ENCODE data around the gene RASA2. TPM values are rescaled to one million over a fixed set of nuclear protein-coding genes. Genes with fewer than 3 reads are reported as not detected.
A peak's percentile ranks its signal among the peaks of the same experiment; 100 is the strongest.

Gene RASA2
- total RNA-seq, 1 experiment from 2014 or later, result 17.1 TPM

DNA sequence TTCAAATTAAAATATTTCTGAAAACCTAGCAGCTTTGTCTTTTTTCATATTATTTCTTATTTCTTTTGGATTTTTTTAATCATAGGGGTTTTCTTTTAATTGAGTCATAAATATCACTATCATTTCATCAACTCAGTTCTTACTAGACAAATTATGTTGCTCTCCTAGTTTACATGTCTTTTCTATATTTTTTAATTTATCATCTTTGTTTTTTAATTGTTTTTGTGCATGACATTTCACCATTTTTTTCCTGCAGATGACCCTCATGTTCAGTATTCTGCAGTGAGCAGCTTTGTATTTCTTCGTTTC, 89.9 kb downstream of the RASA2 start:
- ChIA-PET CTCF (interaction anchor here (0.6 to 0.7 kb wide), 2 partner anchors 12 to 426 kb away, joined by 3 read pairs; no protein-coding TSS in a partner anchor), POLR2A (ENCODE audit: unreplicated experiment) (no interaction called here)
- Histone ChIP-seq H3K9me3 (ENCODE audit: insufficient read depth, low read depth) (no peaks in the 10 kb centered on the region), H3F3A (ENCODE audit: insufficient read depth, low read depth) (peaks cover 10% of the 10 kb centered on the region), H3K4me2 (no peak overlapping the region), H4K20me1 (ENCODE audit: insufficient read depth) (no peaks in the 10 kb centered on the region), H3K4me1 (replicated peaks; ENCODE audit: insufficient read depth) (no peaks in the 10 kb centered on the region), H3K36me3 (ENCODE audit: low read depth) (peaks cover 21% of the 10 kb centered on the region), H3K4me3 (no peak overlapping the region), H3K9me2 (ENCODE audit: insufficient read depth) (no peaks in the 10 kb centered on the region), H2AFZ (no peak overlapping the region), H3K27ac (no peak overlapping the region), H3K27me3 (ENCODE audit: insufficient read depth, low read depth) (no peaks in the 10 kb centered on the region), H3K79me2 (ENCODE audit: low read depth) (no peaks in the 10 kb centered on the region)
- DNase-seq, result no peak
- intact Hi-C loops (cut with micrococcal nuclease; ENCODE audit: unreplicated experiment), result loop anchor here (2.0 to 10.0 kb wide), 3 partner anchors 162 to 708 kb away; partner anchors contain the start of gene RNF7
- no TSS peak for BruUV-seq (replicated peaks)
- TF ChIP-seq, protein P1, sequence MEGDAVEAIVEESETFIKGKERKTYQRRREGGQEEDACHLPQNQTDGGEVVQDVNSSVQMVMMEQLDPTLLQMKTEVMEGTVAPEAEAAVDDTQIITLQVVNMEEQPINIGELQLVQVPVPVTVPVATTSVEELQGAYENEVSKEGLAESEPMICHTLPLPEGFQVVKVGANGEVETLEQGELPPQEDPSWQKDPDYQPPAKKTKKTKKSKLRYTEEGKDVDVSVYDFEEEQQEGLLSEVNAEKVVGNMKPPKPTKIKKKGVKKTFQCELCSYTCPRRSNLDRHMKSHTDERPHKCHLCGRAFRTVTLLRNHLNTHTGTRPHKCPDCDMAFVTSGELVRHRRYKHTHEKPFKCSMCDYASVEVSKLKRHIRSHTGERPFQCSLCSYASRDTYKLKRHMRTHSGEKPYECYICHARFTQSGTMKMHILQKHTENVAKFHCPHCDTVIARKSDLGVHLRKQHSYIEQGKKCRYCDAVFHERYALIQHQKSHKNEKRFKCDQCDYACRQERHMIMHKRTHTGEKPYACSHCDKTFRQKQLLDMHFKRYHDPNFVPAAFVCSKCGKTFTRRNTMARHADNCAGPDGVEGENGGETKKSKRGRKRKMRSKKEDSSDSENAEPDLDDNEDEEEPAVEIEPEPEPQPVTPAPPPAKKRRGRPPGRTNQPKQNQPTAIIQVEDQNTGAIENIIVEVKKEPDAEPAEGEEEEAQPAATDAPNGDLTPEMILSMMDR (conservative IDR thresholded peaks at IDR 0.05), result peak; percentile 8; the same call in 1 of the 2 replicates
- no peak for TF ChIP-seq EZH2 (IDR thresholded peaks at IDR 0.05; ENCODE audit: low read depth)

DNA sequence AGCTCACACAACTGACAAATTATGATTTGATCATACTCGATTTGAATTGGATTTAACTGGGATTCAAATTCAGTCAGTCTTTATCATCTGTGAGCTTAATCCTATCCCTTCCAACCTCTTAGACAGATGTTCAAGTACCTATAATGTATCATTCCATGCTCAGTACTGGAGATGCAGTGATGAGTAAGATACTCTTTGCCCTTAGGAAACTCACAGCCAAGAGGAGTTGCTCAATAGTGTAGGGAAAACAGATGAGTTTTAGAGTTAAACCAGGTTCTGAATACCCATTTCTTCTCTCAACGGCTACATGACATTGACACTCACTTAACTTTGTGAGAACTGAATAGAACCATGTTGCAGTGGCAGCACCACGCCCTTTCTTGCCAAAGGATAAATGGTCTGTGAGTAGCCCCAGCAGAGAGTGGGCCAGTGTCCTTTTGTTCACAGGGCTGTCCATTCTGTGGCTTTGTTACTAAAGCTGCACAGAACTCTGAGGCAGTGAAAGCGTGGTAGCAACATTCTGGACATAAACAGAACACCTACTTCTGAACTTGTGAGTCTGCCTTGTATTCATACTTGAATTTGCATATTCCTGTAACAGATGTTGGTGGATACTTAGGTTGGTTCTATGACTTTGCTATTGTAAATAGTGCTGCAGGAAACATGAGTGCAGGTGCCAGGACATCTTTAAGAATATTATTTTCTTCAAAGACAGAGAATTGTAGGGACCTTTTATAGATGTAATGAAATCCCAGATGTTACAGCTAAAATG, 91.6 kb downstream of the RASA2 start:
- BruUV-seq (replicated peaks), result no TSS peak
- DNase-seq, result no peak

DNA sequence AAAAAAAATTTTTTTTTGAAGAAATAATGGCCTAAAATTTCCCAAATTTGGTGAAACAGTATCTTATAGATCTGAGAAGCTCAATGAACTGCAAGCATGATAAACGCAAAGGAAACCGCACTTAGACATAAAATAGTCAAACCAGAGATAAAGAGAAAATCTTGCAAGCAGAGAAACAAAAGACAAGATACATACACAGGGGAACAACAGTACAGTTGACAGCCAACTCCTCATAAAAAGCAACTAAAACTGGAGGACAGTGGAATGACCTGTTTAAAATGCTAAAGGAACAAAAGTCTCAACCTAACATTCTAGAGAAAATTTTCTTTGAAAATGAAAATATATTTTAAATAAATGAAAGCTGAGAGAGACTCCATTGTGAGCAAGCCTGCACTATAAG, 107.5 kb downstream of the RASA2 start:
- Histone ChIP-seq H3K4me2 (no peak overlapping the region), H3K4me3 (no peak overlapping the region), H4K20me1 (ENCODE audit: insufficient read depth) (0 out of 2 replicates have a peak, but pooled peaks cover 3% of the 10 kb centered on the region), H3K4me1 (replicated peaks; ENCODE audit: insufficient read depth) (no peaks in the 10 kb centered on the region), H3K9me3 (ENCODE audit: insufficient read depth, low read depth) (0 out of 2 replicates have a peak, but pooled peaks cover 6% of the 10 kb centered on the region), H3K9me2 (ENCODE audit: insufficient read depth) (no peaks in the 10 kb centered on the region), H3K27ac (no peak overlapping the region), H3K79me2 (ENCODE audit: low read depth) (no peaks in the 10 kb centered on the region), H3K36me3 (ENCODE audit: low read depth) (peaks cover 26% of the 10 kb centered on the region), H3K27me3 (ENCODE audit: insufficient read depth, low read depth) (no peaks in the 10 kb centered on the region), H2AFZ (no peak overlapping the region), H3F3A (ENCODE audit: insufficient read depth, low read depth) (peaks cover 7% of the 10 kb centered on the region; the same call in 1 of the 2 replicates)
- BruUV-seq (replicated peaks), result no TSS peak
- ChIA-PET CTCF (no interaction called here), POLR2A (ENCODE audit: unreplicated experiment) (no interaction called here)
- intact Hi-C loops (cut with micrococcal nuclease; ENCODE audit: unreplicated experiment), result no loop called here
- no peak for TF ChIP-seq EZH2 (IDR thresholded peaks at IDR 0.05; ENCODE audit: low read depth)
- TF ChIP-seq, protein P1 (conservative IDR thresholded peaks at IDR 0.05), result no peak
- no peak for DNase-seq

More for the DNA sequence above, 91.6 kb downstream of the RASA2 start:
- TF ChIP-seq, protein P1 (conservative IDR thresholded peaks at IDR 0.05), result no peak
- TF ChIP-seq EZH2 (IDR thresholded peaks at IDR 0.05; ENCODE audit: low read depth), result no peak
- intact Hi-C loops (cut with micrococcal nuclease; ENCODE audit: unreplicated experiment), result loop anchor here (10.0 kb wide), 1 partner anchor 706 kb away; no protein-coding TSS in a partner anchor
- Histone ChIP-seq H3K4me1 (replicated peaks; ENCODE audit: insufficient read depth) (no peaks in the 10 kb centered on the region), H3K27ac (no peak overlapping the region), H3K79me2 (ENCODE audit: low read depth) (no peaks in the 10 kb centered on the region), H3F3A (ENCODE audit: insufficient read depth, low read depth) (peaks cover 10% of the 10 kb centered on the region), H3K36me3 (ENCODE audit: low read depth) (peaks cover 24% of the 10 kb centered on the region), H3K9me2 (ENCODE audit: insufficient read depth) (no peaks in the 10 kb centered on the region), H3K27me3 (ENCODE audit: insufficient read depth, low read depth) (no peaks in the 10 kb centered on the region), H3K4me3 (no peak overlapping the region), H4K20me1 (ENCODE audit: insufficient read depth) (no peaks in the 10 kb centered on the region), H3K4me2 (no peak overlapping the region), H3K9me3 (ENCODE audit: insufficient read depth, low read depth) (no peaks in the 10 kb centered on the region), H2AFZ (no peak overlapping the region)
- ChIA-PET CTCF (no interaction called here), POLR2A (ENCODE audit: unreplicated experiment) (no interaction called here)

All from PC-9 (cell line).